Colon (tissue), 2 donors: ENCODE measurements around the gene RPTOR.

Experiments used
- FAIRE-seq: peaks from 2 replicates; lab custom pipeline; 2012; peaks lifted over from hg19 to GRCh38; lab: Jason Lieb, UNC
- donor health status: control.
- donor health status: control.

The RPTOR gene

DNA sequence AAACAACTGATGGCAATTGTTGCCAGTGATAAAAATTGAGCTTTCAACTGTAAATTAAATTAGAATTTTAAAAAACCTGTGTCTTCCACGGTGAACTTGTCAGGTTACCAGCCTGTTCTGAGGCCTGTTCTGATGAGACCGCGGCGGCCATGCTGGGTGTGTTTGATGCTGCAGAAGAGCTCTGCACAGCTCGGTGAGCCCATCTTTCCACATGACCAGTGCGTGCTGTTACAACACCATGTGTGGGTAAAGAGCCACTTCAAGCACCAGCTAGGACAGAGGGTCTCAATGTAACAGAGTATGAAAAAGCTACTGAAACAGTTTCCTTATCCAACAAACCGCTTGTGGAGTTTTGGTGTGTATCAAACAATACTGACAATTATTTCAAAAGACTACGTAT lies 48.5 kb downstream of the RPTOR start:
- FAIRE-seq, result no peak

DNA sequence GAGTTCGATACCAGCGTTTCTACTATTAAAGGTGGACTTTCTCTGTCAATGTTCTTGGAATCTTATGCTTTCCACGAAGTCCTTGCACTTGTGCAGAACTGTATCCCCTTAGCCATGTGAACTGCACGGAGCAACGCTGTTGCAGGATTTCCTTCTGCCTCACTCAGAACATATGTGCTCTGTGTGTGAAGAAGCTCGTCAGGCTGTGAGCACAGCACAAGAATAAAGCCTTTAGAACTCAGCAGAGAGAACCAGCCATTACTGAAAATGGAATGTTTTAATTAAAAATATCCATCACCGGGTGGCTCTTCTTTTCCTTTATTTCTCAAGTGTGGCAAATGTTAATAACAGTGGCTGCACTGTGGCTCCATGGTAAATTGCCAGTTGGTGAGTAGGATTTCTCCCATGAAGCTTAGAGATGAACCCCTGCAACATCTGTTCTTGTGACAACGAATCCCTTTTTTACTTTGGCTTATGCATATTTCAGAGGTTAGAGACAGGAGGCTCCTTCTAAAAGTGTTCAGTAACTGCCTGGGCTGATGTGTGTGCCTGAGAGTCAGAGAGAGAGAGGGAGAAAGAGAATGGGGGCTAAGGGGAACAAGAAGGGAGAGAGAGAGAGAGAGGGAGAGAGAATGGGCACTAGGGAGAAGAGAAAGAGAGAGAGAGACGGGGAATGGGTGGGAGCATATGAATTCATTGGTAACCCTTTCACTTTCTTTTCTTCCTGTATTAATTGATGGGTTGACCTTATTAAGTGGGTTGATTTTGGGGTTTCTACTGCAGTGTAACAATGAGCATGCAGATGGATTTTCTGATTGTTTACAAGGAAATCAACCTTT lies 50.0 kb downstream of the RPTOR start:
- no peak for FAIRE-seq

DNA sequence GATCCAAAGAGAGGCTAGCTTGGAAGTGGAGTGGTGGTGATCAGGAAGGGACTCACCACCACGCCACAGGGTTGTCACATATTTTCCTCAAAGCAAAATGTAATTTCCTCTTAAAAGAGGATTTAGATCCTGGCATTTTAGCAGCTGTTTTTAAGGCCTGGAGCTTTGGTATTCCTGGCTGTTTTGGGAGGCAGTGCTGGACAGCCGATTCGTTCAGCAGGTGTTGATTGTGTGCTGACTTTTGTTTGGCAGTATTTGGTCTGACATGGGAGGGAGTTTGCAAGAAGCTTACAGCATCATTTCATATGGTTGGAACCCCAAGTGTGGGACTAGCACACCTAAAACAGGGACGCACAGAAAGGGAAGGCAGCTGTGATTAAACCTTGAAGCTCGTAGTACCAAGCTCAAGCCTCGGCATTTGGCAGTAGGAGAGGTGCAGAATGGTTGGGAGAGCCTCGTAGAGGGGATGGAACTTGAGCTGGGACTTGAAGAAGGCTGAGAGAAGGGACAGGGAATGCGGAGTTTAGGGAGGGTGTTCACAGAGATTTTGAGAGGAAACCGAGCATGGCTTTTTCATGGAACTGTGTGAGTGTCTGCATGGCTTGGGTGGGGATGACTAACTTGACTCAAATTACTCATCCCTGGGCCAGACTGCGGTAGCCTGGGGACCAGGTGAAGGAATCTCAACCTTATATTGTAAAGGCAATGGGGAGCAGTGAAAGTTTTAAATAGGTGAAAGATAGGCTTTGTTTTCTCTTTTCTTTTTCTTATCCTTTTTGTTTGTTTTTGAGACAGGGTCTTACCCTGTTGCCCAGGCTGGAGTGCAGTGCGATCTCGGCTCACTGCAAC lies 52.3 kb downstream of the RPTOR start:
- no peak for FAIRE-seq

DNA sequence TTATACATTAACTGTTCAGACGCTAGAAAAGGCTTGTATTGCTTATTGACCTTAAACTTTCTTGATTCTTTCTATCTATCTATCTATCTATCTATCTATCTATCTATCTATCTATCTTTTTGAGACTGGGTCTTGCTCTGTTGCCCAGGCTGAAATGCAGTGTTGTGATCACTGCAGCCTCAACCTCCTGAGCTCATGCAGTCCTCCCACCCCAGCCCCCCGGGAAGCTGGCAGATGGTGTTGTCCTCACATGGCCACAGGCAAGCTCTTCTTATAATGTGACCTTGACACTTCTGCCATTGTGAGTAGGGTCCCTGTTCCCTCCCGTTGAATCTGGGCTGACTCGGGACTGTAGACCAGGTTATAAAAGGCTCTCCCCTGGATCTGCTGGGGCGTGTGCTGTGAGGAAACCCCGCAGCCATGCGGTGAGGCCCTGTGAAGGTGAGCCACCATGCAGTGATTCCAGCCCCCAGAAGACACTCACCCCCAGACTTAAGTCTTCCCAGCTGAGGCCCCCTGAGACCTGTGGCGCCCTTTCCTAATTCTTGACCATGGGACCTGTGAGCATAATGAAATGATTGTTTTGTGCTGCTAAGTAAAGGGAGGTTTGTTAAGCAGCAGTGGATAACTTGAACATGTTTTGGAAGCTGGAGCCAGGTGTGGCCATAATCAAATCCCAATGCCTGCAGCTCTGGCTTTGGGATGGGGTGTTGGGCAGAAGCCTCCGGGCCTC lies 54.3 kb downstream of the RPTOR start:
- FAIRE-seq, result no peak

DNA sequence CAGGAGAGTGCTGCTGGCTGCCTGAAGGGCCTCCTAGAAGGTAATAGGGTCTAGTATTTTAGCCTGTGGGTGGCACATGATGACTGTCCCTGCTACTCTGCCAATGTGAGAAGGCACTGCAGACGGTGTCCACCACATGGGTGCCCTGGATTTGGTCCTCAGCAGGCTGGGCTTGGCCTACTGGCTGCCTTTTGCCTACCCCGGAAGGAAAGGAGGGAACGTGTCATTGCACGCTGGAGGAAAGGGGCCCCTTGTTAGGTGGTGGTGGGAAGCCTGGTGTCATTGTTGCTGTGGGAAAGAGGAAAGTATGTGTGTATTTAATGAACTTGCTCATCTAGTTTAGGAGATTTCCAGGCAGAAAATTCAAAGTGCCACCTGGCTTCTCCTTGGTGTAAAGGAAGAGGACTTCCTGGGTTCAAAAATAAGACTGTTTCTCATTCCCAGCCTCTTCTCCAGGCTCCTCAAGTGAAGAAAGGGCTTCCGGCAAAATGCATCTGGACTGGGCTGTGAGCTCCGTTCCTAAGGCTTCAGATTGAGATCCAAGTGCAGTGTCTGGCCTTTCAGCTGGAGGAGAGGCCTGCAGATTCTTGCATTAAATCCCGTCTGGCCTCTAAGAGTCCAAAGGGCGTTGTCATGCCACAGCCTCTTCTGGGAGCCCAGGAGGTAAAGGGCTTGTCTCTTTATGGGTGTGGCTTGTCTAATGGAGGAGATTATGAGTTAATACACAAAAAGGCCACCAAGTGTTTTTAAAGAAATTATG lies 55.1 kb downstream of the RPTOR start:
- no peak for FAIRE-seq

DNA sequence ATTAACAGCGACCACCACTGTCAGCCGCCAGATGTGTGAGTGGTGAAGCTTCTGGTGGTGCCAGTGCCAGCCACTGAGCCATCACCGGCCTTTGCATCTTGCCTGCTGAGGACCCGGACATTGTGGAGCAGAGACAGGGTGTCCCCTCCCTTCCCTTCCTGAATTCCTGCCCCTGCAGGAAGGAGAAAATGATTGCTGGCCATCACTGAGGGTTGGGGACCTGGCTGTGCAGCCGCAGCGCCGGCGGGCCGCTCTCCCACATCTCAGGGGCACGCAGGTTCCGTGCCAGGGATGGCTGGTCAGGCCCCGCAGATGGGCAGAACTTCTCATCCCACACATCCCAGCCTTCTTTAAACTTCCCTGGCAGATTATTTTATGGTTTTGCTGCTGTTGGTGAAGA lies 56.5 kb downstream of the RPTOR start:
- no peak for FAIRE-seq

DNA sequence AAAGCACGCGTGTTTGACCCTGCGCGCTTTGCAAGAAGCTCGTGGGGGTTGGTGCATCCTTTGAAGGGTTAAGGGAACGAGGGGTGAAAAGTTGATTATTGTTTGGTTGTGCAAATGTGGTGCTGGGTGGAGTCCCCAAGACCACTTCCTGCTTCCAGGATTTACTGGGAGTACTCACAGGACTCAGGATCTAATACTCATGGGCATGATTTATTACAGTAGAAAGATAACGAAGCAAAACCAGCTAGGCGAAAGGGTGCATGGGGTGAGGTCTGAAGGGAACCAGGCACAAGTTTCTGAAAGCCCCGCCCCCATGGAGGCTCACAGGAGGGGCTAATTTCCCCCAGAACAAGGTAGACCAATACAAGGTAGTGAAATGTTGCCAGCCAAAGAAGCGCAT lies 58.8 kb downstream of the RPTOR start:
- FAIRE-seq, result no peak

DNA sequence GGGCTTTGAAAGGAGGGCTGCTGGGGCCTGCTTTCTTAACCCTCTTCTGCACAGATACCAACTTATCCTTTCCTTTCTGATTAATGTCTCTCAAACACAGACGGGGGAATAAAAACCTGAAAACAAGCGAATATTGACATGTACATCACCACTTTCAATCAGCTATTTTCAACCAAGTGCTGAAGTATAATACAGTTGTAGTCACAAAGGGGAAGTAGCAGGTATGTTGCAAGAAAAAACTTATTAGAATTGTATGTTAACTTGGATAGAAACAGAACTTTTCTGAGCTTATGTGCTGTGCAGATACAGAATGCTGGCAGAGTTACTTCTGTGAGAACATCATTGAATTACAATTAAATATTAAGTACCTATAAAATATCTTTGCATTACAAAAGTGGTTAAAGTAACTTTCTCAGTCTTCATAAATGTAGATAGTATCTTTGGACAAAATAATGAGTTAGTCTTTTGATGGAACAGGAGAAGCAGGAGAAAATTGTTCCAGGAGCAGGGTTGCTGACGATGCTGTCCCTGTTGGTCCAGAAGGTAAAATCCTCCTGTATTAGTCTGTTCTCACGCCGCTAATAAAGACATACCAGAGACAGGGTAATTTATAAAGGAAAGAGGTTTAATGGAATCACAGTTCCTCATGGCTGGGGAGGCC lies 59.5 kb downstream of the RPTOR start:
- FAIRE-seq, result no peak

DNA sequence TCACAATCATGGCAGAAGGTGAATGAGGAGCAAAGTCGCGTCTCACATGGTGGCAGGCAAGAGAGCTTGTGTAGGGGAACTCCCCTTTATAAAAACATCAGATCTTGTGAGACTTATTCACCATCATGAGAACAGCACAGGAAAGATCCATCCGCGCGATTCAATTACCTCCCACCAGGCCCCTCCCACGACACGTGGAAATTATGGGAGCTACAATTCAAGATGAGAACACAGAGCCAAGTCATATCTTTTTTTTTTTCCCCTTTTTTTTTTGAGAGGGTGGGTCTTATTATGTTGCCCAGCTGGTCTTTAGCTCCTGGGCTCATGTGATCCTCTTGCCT lies 60.0 kb downstream of the RPTOR start:
- FAIRE-seq, result no peak

DNA sequence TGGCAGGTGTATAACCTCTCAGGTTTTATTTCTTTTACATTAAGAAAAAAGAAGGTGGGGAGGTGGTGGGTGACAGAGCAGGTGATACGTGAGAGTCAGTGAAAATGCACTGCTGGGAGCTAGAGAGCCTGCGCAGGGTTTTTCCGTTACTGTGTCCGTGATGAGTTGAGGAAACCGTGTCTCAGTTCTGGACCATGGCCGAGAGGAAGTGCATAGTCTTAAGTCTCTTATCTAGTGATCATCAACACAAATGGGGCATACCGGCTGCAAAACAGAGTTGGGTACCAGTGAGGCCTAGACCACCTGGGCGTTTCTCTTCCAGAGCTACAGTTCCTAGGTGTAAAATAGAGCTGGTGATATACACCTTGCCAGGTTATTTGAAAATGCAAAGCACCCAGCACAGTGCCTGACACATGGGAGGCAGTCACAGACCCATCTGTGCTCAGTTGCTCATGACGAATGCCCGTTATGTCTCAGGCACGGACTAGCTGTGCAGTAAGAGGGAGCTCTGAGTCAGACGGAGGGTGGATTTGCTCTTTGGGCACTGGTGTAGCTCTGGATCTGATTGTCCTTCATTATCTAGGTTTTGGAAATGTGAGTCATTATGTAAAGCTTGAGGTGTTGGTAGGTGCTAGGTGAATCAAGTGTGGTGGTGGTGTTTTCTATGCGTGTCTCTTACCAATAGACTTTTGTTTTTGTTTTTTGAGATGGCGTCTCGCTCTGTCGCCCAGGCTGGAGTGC lies 60.9 kb downstream of the RPTOR start:
- no peak for FAIRE-seq

DNA sequence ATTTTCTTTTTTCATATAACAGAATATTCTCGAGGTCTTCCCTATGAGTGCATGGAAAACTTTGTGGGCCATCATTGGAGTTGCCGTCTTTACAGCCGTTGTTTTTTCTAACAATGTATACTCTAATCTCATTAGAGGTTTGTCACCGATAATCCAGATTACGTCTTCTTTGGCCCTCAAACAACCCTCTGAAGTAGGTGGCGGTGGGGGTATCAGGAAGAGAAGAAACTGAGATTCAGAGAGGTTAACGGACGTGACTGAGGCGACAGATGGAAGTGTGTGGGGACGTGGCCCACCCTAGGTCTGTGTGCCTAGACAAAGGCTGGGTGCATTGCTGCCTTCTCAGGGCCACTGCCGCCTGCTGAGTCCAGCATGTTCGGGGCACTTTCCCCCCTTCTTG lies 63.7 kb downstream of the RPTOR start:
- no peak for FAIRE-seq

DNA sequence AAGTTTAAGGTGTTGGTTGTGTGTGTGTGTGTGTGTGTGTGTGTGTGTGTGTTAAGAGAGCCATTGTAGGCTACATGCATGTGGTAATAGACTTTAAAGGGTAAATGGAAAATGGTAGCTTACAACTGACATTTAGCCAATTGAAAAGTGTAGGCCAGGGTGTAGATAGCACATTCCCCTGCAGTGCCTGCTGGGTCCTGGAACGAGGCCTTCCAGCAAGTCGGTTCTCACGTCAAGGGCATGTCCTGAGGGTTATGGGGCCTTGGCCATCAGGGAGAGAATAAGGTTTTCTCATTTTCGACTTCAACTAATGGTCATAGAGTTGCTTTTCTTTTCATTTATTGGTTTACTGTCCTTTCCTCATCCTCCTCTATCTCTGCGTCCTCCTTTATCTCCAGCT lies 65.1 kb downstream of the RPTOR start:
- FAIRE-seq, result no peak

DNA sequence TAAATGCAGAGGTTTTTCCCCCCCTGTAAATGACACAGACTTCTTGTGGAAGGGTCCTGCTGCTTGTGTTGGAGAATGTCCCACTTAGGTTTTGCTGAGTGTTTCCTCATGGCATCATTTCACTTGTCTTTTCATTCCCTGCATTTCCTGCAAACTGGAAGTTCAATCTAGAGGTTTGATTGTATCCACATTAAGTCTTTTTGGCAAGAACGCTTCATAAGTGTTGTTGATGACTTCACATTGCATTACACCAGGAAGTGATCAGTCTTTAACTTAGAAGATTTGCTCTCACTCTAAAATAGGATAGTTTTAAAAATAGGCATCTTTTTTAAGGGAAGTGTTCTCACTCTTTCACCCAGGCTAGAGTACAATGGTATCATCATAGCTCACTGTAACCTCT lies 67.2 kb downstream of the RPTOR start:
- no peak for FAIRE-seq

DNA sequence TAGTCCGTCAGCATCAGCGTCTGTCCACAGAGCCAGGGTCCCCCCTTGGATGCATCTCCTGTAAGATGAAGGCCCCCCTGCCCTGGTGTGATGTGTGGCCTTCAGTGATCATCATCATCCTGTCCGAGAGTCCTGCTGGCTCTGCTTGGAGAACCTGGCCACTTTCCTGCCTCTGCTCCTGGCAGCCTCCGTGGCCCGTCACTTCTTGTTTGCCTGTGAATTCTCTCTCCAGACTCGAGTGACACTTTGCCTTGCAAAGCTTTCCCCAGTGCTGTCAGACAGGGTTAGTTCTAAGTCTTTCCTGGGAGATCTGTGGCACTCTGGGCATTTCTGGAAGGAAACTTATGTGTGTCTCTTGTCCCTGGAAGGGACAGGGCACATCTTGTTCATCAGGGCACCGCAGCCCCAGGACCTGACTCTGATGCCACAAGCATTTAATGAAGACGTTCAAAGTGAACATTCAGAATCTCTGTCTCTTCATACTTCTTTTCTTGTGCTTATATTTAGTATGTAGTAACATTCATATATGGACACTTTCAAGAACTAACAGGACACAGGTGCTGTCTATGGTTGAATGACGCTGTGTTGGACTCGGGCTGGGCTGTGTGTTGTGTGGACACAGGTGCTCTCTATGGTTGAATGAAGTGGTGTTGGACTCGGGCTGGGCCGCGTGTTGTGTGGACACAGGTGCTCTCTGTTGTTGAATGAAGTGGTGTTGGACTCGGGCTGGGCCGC lies 68.5 kb downstream of the RPTOR start:
- FAIRE-seq, result no peak

DNA sequence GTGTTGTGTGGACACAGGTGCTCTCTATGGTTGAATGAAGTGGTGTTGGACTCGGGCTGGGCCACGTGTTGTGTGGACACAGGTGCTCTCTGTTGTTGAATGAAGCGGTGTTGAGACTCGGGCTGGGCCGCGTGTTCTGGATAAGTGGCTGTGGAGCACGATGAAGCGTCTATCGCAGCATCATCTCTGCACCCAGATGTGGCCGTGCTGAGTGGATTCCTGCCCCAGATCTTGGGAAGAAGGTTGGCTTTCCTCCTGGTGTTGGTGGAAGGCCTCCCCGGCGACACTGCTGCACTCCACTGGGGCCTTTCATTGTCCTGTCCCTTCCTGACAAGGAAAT lies 69.1 kb downstream of the RPTOR start:
- FAIRE-seq, result no peak

DNA sequence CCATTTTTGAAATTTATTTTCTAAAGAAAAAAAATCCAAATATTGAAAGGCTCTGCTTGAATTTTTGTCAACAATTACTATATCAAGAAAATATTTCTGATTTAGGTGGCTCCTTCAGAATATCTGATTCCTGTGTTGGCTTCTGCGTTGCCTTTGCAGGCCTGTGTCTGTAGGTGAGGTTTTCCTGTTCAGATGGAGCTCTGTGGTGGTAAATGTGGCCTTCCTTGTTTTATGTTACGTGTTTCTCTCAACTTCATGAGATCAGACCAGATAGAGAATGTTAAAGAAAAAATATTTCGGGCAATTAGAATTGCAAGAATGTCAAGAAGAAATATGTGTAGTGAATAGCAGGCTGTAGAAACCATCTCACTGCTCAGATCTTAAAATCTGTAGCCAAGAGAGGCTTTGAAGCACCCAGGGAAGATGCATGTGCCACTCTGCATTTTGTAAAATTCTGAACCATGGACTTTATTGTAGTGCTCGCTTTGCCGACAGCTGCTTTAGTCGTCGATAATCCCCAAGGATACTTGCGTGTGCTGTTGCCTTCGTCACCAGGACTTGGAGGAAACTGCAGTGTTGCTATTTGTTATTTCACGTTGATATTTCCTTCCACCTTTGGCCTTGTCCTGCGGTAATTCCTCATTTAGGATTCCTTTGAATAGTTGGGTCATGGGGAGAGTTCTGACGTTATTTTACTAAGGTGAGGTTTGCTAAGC lies 69.9 kb downstream of the RPTOR start:
- FAIRE-seq, result no peak

DNA sequence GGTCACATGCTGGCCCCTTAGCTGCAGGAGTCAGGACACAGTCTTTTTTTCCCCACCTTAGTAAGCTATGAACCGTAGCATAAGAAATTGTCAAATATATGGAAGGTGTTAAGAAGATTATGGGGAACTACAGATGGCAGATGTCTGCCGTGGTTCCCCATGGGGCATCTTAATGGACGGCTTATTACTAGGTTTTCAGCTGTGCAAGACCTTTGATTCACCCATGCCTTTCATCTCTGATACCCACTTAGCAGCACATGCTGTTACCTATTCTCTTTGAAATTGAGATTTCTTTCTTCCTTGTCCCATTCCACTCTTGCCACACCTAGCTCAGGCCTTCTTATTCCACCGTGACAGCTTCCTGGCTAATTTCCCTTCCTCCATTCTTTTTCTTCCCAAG lies 70.7 kb downstream of the RPTOR start:
- no peak for FAIRE-seq

DNA sequence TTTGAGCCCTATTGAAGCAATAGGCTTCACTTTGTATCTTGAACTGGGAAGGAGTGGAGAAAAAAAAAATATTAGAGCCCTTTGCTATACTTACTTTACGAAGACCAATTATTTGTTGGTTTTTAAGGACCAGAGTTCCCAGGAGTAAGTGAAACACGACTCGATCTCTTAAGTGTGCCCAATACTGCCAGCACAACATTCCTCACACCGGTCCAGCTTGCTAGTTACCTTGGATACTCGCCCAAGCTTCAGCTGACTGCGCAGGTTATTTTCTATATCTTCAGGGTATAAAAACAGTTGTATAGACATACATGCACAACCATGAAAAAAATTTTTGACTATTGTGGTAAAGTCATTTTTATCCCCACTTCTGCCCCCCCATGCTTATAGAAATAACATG lies 72.1 kb downstream of the RPTOR start:
- FAIRE-seq, result no peak

DNA sequence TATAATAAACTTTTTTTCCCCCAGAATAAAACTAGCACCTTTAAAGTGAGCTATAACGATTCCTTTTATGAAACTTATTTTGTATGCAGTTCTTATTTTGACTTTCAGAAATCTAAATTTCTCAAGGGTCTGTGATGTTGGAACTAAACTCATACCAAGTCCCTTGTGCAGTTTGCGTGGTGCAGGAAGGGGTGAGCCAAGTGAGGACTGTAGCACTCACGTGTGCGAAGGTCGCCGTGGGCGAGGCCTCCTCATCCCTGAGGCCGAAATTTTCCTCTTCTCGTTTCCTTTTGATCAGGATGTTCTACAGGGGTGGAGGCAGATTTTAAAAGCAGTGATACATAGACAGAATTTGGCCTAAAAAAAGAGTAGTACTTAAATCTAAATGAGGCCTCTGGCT lies 73.7 kb downstream of the RPTOR start:
- FAIRE-seq, result no peak
